Smooth muscle cell of the coronary artery (primary cell): ENCODE results near the gene SEM1. TPM values are rescaled to one million over a fixed set of nuclear protein-coding genes. Genes with fewer than 3 reads are reported as not detected.

Experiments
- total RNA-seq: library from RNA; depleted of rRNA; stranded (reverse); fragments of >200 nt; gene quantifications from 2 replicates; pipeline ENCODE4 v1.2.3, GENCODE V29; 2014; ENCODE audit warnings: low replicate concordance

The SEM1 gene
- total RNA-seq = 156 and 265 TPM in 2 replicates

DNA sequence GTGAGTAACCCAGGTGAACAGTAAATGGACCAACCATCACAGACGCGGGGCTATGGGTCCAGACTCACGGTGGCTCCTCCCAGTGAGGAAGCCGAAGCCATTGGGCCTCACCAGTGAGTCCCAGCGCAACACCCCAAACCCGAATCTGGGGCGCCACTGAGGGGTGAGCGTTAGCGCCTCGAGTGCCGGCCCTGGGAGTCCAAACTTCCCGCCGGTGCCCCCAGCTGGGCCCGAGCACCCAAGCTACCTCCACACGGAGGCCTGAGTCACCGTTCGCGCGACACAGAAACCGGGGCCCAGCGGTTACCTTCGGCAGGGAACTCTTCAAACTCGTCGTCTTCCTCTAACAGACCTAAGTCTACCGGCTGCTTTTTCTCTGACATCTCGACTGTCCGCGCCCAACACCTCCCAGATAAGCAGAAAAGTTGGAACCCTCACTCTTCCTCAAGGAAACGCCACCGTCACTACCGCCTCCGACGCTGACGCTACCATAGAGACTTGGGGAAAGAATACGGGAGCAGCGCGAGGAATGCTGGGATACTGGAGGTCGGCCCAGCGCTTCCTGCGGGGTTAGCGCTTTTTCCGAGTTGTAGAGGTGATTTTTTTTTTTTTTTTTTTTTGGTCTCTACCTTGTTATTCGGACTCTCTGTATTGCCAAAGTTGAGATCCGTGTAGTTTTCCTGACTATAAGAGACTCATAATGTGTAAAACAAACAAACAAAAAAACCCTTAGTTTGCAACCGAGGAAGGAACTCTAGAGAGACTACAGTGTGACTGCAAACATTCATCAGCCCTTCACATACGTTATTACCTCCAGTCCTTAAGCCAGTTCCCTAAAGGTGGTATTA, at the start of gene SEM1:
Gene SEM1, minus strand, starts transcription at position 466 of the 848 bp plus-strand sequence. Its CDS starts 83 bp downstream, at position 383.

